ENCODE measurements around the gene CCNG1.
"Not testable (repeated sequence)": the region's sequence is repeated elsewhere in the genome, so short reads cannot be mapped to it uniquely, and the experiment has no call there.

The CCNG1 gene

GRCh38 chr5:163437309-163438182 is at the start of gene CCNG1:
Gene CCNG1 (plus strand): TSS chr5:163437595. CDS start chr5:163439257, 1,662 bp downstream.
- DNase-seq = peak; percentile 75

GRCh38 chr5:163395792-163396191 is 41.6 kb upstream of the CCNG1 start:
- DNase-seq = no peak

GRCh38 chr5:163396818-163397340 is 40.5 kb upstream of the CCNG1 start:
- DNase-seq = not testable (repeated sequence)

GRCh38 chr5:163397354-163397753 is 40.0 kb upstream of the CCNG1 start:
- no peak for DNase-seq

GRCh38 chr5:163399923-163400322 is 37.5 kb upstream of the CCNG1 start:
- DNase-seq = no peak

- DNase-seq = no peak
Measured at GRCh38 chr5:163401271-163401670, 36.1 kb upstream of the CCNG1 start.

- DNase-seq = no peak
Measured at GRCh38 chr5:163402007-163402406, 35.4 kb upstream of the CCNG1 start.

GRCh38 chr5:163404364-163405173 is 32.8 kb upstream of the CCNG1 start:
- no peak for DNase-seq

- DNase-seq = no peak
Measured at GRCh38 chr5:163407034-163407655, 30.2 kb upstream of the CCNG1 start.

GRCh38 chr5:163408311-163408923 is 29.0 kb upstream of the CCNG1 start:
- no peak for DNase-seq

GRCh38 chr5:163409384-163409783 is 28.0 kb upstream of the CCNG1 start:
- no peak for DNase-seq

- DNase-seq = no peak
Measured at GRCh38 chr5:163410505-163410904, 26.9 kb upstream of the CCNG1 start.

- DNase-seq = not testable (repeated sequence)
Measured at GRCh38 chr5:163415673-163416072, 21.7 kb upstream of the CCNG1 start.

- no peak for DNase-seq
Measured at GRCh38 chr5:163424836-163425235, 12.6 kb upstream of the CCNG1 start.

- not testable (repeated sequence) for DNase-seq
Measured at GRCh38 chr5:163426128-163426527, 11.3 kb upstream of the CCNG1 start.

GRCh38 chr5:163432544-163432943 is 4.9 kb upstream of the CCNG1 start:
- no peak for DNase-seq

- no peak for DNase-seq
Measured at GRCh38 chr5:163433271-163433670, 4.1 kb upstream of the CCNG1 start.

- DNase-seq = no peak
Measured at GRCh38 chr5:163434401-163434866, 3.0 kb upstream of the CCNG1 start.

- DNase-seq = no peak
Measured at GRCh38 chr5:163436515-163436914, 880 bp upstream of the CCNG1 start.

GRCh38 chr5:163437011-163437308 is 435 bp upstream of the CCNG1 start:
- no peak for DNase-seq

GRCh38 chr5:163439092-163439425 is 1.7 kb downstream of the CCNG1 start:
- DNase-seq = no peak

- DNase-seq = no peak
Measured at GRCh38 chr5:163440954-163441353, 3.6 kb downstream of the CCNG1 start.

- DNase-seq = no peak
Measured at GRCh38 chr5:163444526-163444925, 7.1 kb downstream of the CCNG1 start.
